Caki2 (cell line): ENCODE measurements around the gene DNASE2B. TPM values are rescaled to one million over a fixed set of nuclear protein-coding genes. Genes with fewer than 3 reads are reported as not detected.

Source experiments
- DNase-seq: peaks from one replicate; pipeline ENCODE4 v3.0.0-alpha.2; 2015; ENCODE audit warnings: low read depth
- in situ Hi-C: cut with HindIII; loops from 2 replicates; pipeline ENCODE4 v1.10.0; 2016; ENCODE audit warnings: low sequenced_read_pairs, low pct_unique_long_range_greater_than_20kb, mixed read lengths
- total RNA-seq: library from RNA; depleted of rRNA; stranded (reverse); fragments of >200 nt; shearing (Covaris generic); gene quantifications from 2 replicates; pipeline ENCODE4 v1.2.3, GENCODE V29; 2014; ENCODE audit warnings: low replicate concordance; rRNA removed

Gene DNASE2B
- total RNA-seq = not detected in 2 replicates

- in situ Hi-C loops = no loop called here
- DNase-seq = no peak
These were observed at the start of gene DNASE2B for GRCh38 chr1:84398175-84399155. Gene DNASE2B (plus strand): TSS chr1:84398484. CDS start chr1:84398565, 81 bp downstream.

DNA sequence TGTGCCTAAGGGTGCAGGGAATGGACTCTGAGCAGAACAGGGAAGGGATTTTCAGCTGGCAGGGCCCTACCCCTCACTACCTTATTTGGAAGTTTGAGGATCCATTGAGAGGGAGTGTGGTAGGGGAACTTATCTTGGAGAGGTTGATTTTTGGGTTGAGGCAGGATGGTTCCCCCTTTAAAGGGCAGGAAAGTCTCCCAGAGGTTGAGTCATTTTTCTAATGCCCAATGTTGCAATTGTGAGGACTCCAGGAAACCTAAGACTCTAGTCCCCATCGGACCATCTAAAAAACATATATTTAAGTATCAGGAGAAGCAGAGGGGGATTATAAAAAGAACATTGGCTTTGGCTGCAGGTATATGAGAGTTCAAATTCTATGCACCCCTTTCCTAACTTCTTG lies 49.5 kb upstream of the DNASE2B start:
- no peak for DNase-seq
- in situ Hi-C loops = no loop called here

DNA sequence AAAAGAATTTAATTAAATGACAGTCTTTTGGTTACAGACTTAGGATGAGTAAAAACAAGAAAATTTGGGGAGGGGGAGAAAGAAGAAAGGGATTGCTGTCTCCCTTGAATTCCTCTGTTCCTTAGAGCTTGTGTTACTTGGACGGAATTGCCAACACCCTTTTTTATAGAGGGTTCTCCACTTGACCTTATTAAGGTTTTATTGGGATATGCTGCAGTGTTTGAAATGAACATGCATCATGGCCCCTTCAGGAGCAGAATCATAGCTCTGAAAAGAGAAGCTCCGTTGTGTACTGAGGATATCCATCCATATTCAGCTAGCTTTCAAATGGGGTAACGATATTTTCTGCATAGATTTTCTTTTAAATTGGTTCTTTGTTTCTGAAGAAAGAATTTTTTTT lies 48.2 kb upstream of the DNASE2B start:
- in situ Hi-C loops = no loop called here
- no peak for DNase-seq

GRCh38 chr1:84350550-84350949 lies 47.7 kb upstream of the DNASE2B start:
- in situ Hi-C loops = no loop called here

GRCh38 chr1:84352298-84353106 lies 45.8 kb upstream of the DNASE2B start:
- in situ Hi-C loops = no loop called here
- no peak for DNase-seq

More at GRCh38 chr1:84350550-84350949, 47.7 kb upstream of the DNASE2B start:
- no peak for DNase-seq

DNA sequence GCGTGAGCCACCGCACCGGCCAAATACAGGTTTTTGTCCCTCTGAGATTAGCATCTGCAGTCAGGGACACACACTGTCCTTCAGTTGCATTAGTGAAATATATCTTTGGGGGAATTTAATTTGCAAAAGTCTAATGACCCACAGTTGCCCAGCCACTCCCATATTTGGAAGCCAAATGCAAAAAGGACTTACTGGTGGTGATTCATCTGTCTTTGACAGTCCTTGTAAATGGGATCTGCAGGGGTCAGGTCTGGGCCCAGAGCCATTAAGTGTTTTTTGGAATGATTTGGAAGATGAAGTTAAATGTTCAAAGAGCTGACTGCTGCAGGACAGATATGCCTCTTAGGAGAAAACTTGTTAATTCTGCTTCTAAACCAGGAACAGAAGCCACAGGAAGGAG lies 44.6 kb upstream of the DNASE2B start:
- in situ Hi-C loops = no loop called here
- no peak for DNase-seq

- DNase-seq = no peak
- in situ Hi-C loops = no loop called here
These were observed 42.7 kb upstream of the DNASE2B start for GRCh38 chr1:84355556-84355955.

DNA sequence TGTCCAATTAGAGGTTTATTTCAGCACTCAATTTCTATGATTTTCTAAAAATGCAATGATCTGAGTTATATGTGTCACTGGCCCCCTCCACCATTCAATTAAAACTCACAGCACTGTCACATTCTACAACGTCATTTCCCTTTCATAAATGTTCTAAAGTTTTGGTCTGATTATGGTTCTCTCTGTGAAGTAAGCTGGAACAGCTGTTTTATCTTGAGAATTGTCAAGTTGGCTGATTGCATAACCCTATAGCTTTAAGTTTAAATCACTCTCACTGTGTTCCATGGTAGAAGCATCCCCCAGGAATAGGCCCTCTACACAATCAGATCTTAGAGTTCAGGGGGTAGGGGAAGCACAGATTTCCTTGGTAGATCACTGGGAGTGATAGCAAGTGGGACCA lies 41.4 kb upstream of the DNASE2B start:
- in situ Hi-C loops = no loop called here
- no peak for DNase-seq

GRCh38 chr1:84358695-84359094 lies 39.6 kb upstream of the DNASE2B start:
- in situ Hi-C loops = no loop called here

GRCh38 chr1:84360316-84360715 lies 38.0 kb upstream of the DNASE2B start:
- in situ Hi-C loops = no loop called here
- no peak for DNase-seq

More at GRCh38 chr1:84358695-84359094, 39.6 kb upstream of the DNASE2B start:
- no peak for DNase-seq

DNA sequence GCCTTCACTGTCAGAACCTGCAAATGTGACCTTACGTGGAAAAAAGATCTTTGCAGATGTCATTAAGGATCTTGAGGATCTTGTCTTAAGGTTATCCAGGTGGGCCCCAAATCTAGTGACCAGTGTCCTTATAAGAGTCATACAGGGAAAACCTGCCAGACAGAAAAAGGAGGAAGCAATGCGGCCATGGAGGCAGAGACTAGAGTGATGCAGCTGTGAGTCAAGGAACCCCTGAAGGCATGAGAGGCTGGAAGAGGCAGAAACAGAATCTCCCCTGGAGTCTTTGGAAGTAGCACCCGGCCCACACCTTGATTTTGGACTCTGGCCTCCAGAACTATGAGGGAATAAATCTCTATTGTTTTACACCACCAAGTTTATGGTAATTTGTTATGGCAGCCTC lies 36.5 kb upstream of the DNASE2B start:
- in situ Hi-C loops = no loop called here
- DNase-seq = no peak

DNA sequence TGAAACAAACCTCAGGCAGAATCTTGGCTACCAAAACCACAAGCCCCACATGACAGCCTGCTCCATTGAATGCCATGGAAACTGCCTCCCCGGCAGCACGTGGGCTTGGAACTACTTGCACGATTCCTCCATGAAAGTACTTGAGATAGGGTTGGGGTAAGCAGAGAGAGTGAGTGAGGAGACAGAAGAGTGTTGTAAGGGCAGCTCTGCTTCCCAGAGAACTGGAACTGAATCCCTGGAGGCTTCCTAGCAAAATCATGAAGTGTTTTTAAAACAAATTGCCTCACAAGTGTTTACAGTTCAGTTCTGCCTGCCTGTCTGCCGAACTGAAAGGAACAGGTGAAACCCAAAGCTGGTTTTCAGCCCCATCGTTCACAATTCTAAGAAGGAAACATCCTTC lies 35.3 kb upstream of the DNASE2B start:
- in situ Hi-C loops = no loop called here
- DNase-seq = no peak

- in situ Hi-C loops = no loop called here
- DNase-seq = no peak
These were observed 34.7 kb upstream of the DNASE2B start for GRCh38 chr1:84363622-84364021.

- in situ Hi-C loops = no loop called here
- DNase-seq = peak; percentile 84
These were observed 32.8 kb upstream of the DNASE2B start for GRCh38 chr1:84365225-84366221.

DNA sequence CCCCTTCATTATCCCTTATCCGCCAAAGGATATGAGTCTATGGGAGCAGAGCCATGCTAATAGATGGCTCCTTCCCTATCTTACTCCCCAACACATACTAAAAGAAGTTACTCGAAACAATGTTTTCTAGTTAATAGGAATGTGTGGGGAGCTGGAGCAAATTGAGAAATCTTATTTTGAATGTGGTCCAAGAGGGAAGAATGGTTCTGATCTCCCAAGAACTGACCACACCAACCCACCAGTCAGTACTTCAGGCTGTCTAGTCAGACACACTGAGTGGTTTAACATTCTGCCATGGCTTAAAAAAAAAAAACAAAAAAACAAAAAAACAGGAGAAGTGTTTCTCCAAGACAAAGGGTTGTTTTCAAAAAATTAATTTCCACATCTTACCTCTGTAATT lies 31.5 kb upstream of the DNASE2B start:
- no peak for DNase-seq
- in situ Hi-C loops = no loop called here

DNA sequence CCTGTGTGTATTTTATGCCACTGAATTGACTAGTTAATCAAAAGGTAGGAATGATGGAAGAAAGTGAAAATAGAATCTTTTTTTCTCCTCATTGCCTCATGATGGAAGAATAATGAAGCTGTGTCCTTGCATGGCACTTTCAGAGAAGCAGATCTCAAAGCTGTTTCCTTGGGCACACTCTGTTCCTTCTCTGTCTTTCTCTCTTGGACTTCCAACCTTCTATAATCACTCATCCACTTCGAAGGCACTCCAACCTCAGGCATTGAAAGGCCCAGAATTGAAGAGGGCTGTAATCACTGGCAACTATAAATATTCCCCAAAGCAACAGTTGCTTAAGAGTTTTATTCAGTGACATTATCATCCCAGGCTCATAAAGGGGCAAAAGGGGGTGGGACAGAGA lies 31.1 kb upstream of the DNASE2B start:
- DNase-seq = no peak
- in situ Hi-C loops = no loop called here

DNA sequence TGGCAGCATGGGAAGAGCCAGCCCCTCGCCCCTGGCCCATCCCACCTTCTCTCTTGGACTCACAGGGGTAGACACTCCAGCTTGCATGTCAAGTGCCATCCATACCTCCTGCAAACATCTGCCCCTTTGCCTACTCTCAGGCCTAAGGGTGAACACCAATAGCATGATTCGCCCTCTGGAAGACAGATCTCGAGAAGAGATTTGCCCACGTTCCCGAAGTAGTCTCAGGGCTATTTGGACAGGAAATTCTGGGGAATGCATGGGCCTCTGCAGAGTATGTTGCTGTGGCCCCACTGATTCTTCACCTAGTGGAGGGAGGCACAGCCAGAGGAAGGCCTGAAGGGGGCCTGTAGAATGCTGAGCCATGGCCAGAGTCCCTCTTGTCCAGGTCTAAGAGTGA lies 29.8 kb upstream of the DNASE2B start:
- in situ Hi-C loops = no loop called here

GRCh38 chr1:84370266-84370665 lies 28.0 kb upstream of the DNASE2B start:
- no peak for DNase-seq
- in situ Hi-C loops = no loop called here

More for the DNA sequence above, 29.8 kb upstream of the DNASE2B start:
- DNase-seq = no peak
